Adrenal gland (tissue), 12 donors: ENCODE measurements around the gene KCTD11. TPM values are rescaled to one million over a fixed set of nuclear protein-coding genes. Genes with fewer than 3 reads are reported as not detected.
"Not testable (repeated sequence)": the region's sequence is repeated elsewhere in the genome, so short reads cannot be mapped to it uniquely, and the experiment has no call there.

Source experiments
- DNase-seq, 7 donors: peaks; one replicate each; pipeline ENCODE4 v3.0.0-alpha.2; 2019 to 2020
- H3K27ac ChIP-seq, 5 donors: fragments of 200-600 bp; sonication (generic) in 4 of 5; 1 replicate in 3 of 5; 2 replicates in 2 of 5; pipeline versions ENCODE4 v1.5.1 to v1.8.0; 2016 to 2020; ENCODE audit warnings: mild to moderate bottlenecking in 1 of 5
- H3K27me3 ChIP-seq: fragments of 200-600 bp; 2 replicates; pipeline ENCODE4 v1.8.0; 2021
- H3K36me3 ChIP-seq, 2 donors: fragments of 200-600 bp; replicated peaks in 1 of 2; 1 replicate in 1 of 2; 2 replicates in 1 of 2; pipeline versions ENCODE4 v1.5.1 to v1.8.0; 2018 to 2022
- H3K4me1 ChIP-seq, 2 donors: fragments of 200-600 bp; replicated peaks in 1 of 2; 1 replicate in 1 of 2; 2 replicates in 1 of 2; pipeline versions ENCODE4 v1.5.1 to v1.8.0; 2018 to 2021
- H3K4me3 ChIP-seq, 4 donors: fragments of 200-600 bp; sonication (generic) in 3 of 4; one replicate each; pipeline ENCODE4 v1.5.1; 2016 to 2018
- H3K9me3 ChIP-seq, 3 donors: fragments of 200-600 bp; sonication (generic) in 1 of 3; replicated peaks in 1 of 3; 1 replicate in 2 of 3; 2 replicates in 1 of 3; pipeline versions ENCODE4 v1.5.1 to v1.8.0; 2016 to 2021
- POLR2A ChIP-seq, 2 donors: fragments of 450-650 bp; IDR thresholded peaks; one replicate each; pipeline ENCODE4 v1.6.1; 2017; ENCODE audit warnings: antibody characterized with exemption in 2 of 2, mild to moderate bottlenecking in 2 of 2, moderate library complexity in 1 of 2
- WGBS, 4 donors: extraction: QIAGEN DNeasy Blood & Tissue Kit in 2 of 4; methylation state at CpG; one replicate each; pipeline versions ENCODE4 v1.1.5 to v1.1.7; 2013 to 2017; 5-methylcytosine and 5-hydroxymethylcytosine counted together
- intact Hi-C, 2 donors: fragments of 100-400 bp; cut with DNase I; formaldehyde crosslinking; loops; one replicate each; pipeline versions ENCODE4 v1.14.1 to v1.15.0; 2022 to 2023
- polyA plus RNA-seq, 3 donors: library from polyadenylated mRNA; stranded (reverse); fragments of 200-250 nt in 2 of 3; fragments of 350-450 nt in 1 of 3; fragmentation: Illumina TruSeq in 1 of 3; extraction: RNeasy Lipid Tissue Mini Kit (QIAGEN cat#74804) in 1 of 3; gene quantifications; one replicate each; pipeline ENCODE4 v1.2.3, GENCODE V29; 2013 to 2014
- total RNA-seq, 9 donors: library from RNA; depleted of rRNA in 4 of 9; stranded (reverse); fragments of >200 nt in 4 of 9; fragments of 120-200 nt in 1 of 9; fragmentation: NEBNext Ultra II Directional in 1 of 9; extraction: Animal tissue kit (Norgen Biotek cat#: 25700) in 1 of 9; gene quantifications; one replicate each; pipeline versions ENCODE4 v1.1.0 to v1.2.4, GENCODE V29; 2013 to 2023
- TF ChIP-seq, protein P1 (sequence below), 6 experiments: fragments of 450-650 bp in 4 of 6; fragments of 200-600 bp in 2 of 6; sonication (generic) in 1 of 6; IDR thresholded peaks; 1 replicate in 5 of 6; 2 replicates in 1 of 6; pipeline versions ENCODE4 v1.5.1 to v1.8.0; 2016 to 2021; ENCODE audit warnings: antibody characterized with exemption in 6 of 6, mild to moderate bottlenecking in 2 of 6, moderate library complexity in 1 of 6
- donor health status: healthy with polysubstance abuse.
- donor health status: Bipolar disorder and iron deficiency.
- donor health status: DM: yes; HTN: yes; CAD: no.
- donor health status: DM: no; HTN: no; CAD: no.
- donor health status: DM: no; HTN: no; CAD: no.
- donor health status: DM: yes; HTN: yes; CAD: no.

KCTD11 gene
- total and polyA plus RNA-seq, 12 donors: 5.2 to 13.8 (median 10.3) TPM

DNA sequence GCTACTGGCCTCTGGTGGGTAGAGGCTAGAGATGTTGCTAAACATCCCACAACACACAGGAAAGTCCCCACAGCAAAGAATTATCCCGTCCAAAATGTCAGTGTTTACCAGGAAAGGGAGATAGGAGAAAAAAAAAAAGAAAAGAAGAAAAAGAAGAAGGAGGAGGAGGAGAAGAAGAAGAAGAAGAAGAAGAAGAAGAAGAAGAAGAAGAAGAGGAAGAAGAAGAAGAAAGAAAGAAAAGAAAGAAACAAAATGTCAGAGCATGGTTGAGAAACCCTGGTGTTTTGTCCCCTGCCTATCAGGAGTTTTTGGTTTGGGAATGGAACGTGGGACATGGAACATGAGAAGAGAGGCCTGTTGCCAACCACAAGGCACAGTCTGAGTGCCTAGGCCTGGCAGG, 5.4 kb downstream of the KCTD11 start:
- 61 to 81% (median 70%) methylated on average over 2 of the region's 2 CpGs for WGBS, 4 donors
- H3K4me3 ChIP-seq: no peak overlapping the region
- H3K4me1 ChIP-seq: peaks cover 5 to 8% of the 10 kb centered on the region in 2 donors
- no peak for TF ChIP-seq POLR2A (IDR thresholded peaks at IDR 0.05)
- TF ChIP-seq, protein P1, sequence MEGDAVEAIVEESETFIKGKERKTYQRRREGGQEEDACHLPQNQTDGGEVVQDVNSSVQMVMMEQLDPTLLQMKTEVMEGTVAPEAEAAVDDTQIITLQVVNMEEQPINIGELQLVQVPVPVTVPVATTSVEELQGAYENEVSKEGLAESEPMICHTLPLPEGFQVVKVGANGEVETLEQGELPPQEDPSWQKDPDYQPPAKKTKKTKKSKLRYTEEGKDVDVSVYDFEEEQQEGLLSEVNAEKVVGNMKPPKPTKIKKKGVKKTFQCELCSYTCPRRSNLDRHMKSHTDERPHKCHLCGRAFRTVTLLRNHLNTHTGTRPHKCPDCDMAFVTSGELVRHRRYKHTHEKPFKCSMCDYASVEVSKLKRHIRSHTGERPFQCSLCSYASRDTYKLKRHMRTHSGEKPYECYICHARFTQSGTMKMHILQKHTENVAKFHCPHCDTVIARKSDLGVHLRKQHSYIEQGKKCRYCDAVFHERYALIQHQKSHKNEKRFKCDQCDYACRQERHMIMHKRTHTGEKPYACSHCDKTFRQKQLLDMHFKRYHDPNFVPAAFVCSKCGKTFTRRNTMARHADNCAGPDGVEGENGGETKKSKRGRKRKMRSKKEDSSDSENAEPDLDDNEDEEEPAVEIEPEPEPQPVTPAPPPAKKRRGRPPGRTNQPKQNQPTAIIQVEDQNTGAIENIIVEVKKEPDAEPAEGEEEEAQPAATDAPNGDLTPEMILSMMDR (IDR thresholded peaks at IDR 0.05): no peak
- intact Hi-C loops: loop anchor here (2.0 to 10.0 kb wide), 4 partner anchors 75 to 207 kb away; partner anchors contain the start of genes SENP3 (in 1 of the 2), TMEM102 (in 1 of the 2) and TNFSF13 (in 1 of the 2)
- no peaks in the 10 kb centered on the region for H3K27me3 ChIP-seq
- H3K27ac ChIP-seq: no peak overlapping the region
- DNase-seq: no peak
- no peaks in the 10 kb centered on the region for H3K36me3 ChIP-seq
- no peaks in the 10 kb centered on the region for H3K9me3 ChIP-seq

DNA sequence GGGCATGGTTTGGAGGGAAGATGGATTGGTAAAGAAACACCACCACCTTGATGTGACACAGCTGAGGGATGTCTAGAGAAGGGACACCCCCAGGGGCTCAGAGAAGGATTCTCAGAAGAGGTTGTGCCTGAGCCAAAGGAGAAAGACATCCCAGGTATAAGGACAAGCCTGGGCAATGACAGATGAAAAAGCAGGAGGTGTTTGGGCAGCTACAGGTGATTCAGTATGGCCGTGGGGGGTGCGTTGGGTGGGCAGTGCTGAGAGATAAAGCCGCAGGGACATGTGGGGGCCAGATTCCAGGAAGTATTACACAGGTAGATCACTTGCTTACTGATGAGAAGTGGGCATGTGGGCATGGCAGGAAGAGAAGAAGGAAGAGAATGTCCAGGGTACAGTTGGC, 9.9 kb downstream of the KCTD11 start:
- Histone ChIP-seq H3K36me3 (no peaks in the 10 kb centered on the region), H3K4me1 (no peaks in the 10 kb centered on the region), H3K27ac (no peak overlapping the region), H3K27me3 (no peaks in the 10 kb centered on the region), H3K4me3 (no peak overlapping the region), H3K9me3 (no peaks in the 10 kb centered on the region)
- 36 to 65% (median 51%) methylated on average over 3 of the region's 3 CpGs for WGBS, 4 donors
- intact Hi-C loops: no loop called here
- no peak for DNase-seq
- TF ChIP-seq POLR2A (IDR thresholded peaks at IDR 0.05): no peak
- TF ChIP-seq, protein P1 (IDR thresholded peaks at IDR 0.05): no peak

DNA sequence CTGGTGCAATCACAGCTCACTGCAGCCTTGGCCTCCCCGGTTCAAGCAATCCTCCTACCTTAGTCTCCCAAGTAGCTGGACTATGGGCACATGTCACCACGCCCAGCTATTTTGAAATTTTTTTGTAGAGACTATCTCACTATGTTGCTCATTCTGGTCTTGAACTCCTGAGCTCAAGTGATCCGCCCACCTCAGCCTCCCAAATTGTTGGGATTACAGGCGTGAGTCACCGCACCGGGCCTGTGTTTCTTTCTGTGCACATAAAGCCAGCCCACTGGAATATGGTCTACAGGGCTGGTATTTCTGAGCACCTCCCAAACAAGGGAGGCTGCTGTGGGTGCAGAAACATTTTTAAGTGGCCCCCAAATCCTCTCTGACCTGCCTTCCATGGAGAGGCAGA, 11.3 kb downstream of the KCTD11 start:
- no peaks in the 10 kb centered on the region for H3K9me3 ChIP-seq
- no peak overlapping the region for H3K27ac ChIP-seq
- 94 to 97% (median 94%) methylated on average over 6 of the region's 6 CpGs for WGBS, 4 donors
- intact Hi-C loops: no loop called here
- DNase-seq: no peak
- no peak overlapping the region for H3K4me3 ChIP-seq
- H3K4me1 ChIP-seq: no peaks in the 10 kb centered on the region
- no peak for TF ChIP-seq POLR2A (IDR thresholded peaks at IDR 0.05)
- TF ChIP-seq, protein P1 (IDR thresholded peaks at IDR 0.05): no peak
- no peaks in the 10 kb centered on the region for H3K27me3 ChIP-seq
- no peaks in the 10 kb centered on the region for H3K36me3 ChIP-seq

DNA sequence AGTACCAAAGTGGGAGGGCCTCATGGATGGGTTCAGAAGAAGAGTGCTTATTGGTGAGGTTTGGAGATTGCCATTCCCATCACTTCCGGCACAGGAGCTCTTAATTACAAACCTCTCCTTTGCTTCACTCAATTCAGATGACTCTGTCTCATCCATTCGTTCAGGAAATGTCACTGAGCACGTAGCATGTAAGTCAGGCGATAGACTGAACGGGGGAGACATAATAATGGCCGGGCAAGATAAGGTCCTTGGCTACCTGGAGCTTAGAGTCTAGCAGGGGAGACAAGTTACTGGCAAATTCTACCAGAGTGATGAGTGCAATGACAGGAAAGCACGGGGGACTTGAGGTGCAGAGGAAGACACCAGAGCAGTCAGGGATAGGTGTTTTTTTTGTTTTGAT, 14.0 kb downstream of the KCTD11 start:
- 79 to 90% (median 80%) methylated on average over 6 of the region's 7 CpGs for WGBS, 4 donors
- DNase-seq, H3K27me3 ChIP-seq, H3K4me1 ChIP-seq, H3K36me3 ChIP-seq, H3K4me3 ChIP-seq, intact Hi-C loops, H3K9me3 ChIP-seq, H3K27ac ChIP-seq: not testable (repeated sequence)

DNA sequence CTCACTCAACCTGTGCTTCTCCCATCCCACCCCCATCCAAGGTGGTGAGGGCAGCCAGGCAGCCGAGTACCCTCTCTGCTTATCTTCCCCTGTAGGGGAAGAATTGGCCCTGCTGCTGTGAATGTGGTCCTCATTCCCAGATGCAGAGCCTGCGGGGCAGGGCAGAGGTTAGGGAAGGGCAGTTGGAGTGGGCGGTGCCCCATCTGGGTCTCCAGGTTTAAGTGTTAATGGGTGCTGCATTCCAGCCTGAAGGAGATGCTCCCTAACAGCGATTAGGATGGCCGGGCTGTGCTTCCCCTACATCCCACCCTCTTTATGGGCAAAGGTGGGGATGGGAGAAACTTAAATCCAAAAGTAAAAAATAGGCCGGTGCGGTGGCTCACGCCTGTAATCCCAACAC, 15.1 kb downstream of the KCTD11 start:
- no peaks in the 10 kb centered on the region for H3K4me1 ChIP-seq
- H3K4me3 ChIP-seq: no peak overlapping the region
- 78 to 86% (median 82%) methylated on average over 6 to 8 of the region's 8 CpGs for WGBS, 4 donors
- H3K9me3 ChIP-seq: no peaks in the 10 kb centered on the region
- no peak for DNase-seq
- H3K27me3 ChIP-seq: no peaks in the 10 kb centered on the region
- intact Hi-C loops: no loop called here
- no peak overlapping the region for H3K27ac ChIP-seq
- H3K36me3 ChIP-seq: no peaks in the 10 kb centered on the region
- TF ChIP-seq, protein P1 (IDR thresholded peaks at IDR 0.05): no peak
- TF ChIP-seq POLR2A (IDR thresholded peaks at IDR 0.05): no peak
